Measurements from ENCODE around the gene UGT1A8.
"Not testable (repeated sequence)": the region's sequence is repeated elsewhere in the genome, so short reads cannot be mapped to it uniquely, and the experiment has no call there.

UGT1A8 gene

DNA sequence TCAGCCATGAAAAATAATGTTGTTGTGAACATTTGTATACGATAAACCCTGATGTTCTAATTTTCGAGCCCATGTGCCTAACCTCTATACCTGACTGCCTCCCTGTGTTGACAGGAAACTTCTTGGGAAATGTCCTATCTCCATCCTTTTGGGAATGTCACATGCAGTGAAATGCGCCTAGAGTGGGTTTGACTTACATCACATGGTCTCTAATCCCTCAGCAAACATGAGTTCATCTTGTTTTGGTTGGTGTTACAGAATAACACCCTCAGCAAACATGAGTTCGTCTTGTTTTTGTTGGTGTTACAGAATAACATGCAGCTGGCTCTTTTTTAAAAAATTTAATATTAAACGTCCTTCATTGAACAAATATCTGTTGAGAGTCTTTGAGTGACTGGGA, 70.9 kb downstream of the UGT1A8 start:
- no peak for DNase-seq (ENCODE audit: low read depth)

DNA sequence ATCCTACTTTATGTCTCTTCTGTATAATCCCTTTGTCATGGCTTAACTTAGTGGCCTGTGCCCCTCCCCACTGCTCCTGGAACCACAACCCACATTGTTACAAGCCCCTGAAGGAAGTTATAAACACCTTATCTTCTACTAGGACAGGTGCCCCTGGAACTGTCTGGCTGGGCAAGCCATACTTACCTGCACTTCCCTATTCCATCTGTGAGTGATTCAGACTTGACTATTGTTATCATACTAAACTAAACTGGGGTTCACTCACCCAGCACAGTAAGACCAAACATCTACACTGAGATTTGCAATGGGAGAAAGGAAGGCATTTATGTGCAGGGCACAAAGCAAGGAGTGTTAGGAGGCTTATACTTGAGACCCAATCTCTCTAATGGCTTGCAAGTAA, 71.6 kb downstream of the UGT1A8 start:
- no peak for DNase-seq (ENCODE audit: low read depth)

DNA sequence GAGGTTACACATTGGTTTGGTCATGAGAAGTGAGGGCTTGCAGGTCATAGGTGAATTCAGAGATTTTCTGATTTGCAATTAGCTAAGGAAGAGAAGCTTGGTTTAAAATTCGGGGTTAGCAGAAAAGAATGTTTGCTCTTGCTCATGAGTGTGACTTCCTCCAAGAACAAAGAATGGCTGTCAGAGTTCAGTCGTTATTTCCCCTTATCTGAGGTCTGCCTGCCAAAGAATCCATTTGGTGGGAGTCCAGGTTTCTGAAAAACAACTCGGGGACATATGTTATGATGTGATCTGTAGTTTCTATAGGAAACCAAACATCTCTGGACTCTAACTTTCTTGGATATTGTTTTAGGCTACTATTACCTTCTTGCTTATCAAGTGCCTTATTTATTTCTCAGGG, 72.1 kb downstream of the UGT1A8 start:
- no peak for DNase-seq (ENCODE audit: low read depth)

DNA sequence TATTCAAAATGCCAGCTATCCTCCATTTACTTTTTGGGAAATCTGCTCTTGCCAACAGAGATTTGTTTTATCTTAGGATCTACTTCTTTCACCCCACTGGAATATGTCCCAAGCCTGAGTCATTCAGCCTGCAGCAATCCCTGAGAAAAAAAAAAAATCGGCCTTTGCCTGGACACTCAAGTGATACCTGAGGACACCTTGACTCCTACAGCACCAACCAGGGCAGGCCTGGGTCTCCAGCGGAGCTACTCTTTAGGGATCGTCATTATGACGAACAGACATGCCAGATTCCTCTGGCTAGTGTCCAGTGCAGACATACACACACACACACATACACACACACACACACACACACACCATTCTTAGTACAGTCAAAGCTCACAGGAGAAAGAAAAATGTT, 73.0 kb downstream of the UGT1A8 start:
- DNase-seq (ENCODE audit: low read depth) = no peak

DNA sequence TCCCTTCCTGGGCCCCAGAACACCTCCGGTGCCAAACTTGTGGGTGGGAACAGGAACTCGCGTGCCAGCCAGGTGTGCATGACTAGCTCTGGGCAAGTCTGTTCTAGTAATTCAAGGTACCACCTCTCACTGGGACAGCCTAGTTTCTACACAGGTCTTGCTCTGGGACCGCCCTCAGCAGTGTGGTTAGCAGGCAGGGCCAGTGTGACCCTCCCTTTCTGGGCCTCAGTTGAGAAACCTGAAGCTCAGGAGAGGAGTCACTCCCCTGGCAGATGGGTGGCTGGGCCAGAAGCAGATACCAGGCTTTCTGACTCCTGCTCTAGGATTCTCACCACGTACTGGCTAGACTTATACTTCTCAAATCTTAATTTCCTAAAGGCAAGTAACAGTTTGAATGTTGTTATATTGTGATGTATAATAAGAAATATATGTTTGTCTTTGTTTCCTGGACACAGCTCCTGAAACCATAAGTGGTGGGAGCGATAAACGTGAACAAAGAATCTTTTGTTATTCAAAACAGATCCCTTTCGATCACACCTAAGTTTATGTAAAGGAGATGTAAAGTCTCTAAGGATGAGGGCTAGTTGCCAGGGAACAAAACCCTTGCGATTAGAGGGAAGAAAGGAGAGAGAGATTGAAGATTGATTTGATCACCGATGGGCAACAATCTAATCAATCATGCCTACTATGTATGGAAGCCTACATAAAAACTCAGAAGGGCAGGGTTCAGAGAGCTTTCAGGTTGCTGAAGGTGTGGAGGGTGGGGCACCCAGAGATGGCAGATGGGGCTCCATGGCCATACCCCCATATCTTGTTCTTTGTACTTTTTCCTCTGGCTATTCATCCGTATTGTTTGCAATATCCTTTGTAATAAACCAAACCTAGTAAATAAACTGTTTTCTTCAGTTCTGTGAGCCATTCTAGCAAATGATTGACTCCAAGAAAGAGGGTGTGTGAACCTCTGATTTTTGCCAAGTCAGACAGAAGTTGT, 74.3 kb downstream of the UGT1A8 start:
- no peak for DNase-seq (ENCODE audit: low read depth)

DNA sequence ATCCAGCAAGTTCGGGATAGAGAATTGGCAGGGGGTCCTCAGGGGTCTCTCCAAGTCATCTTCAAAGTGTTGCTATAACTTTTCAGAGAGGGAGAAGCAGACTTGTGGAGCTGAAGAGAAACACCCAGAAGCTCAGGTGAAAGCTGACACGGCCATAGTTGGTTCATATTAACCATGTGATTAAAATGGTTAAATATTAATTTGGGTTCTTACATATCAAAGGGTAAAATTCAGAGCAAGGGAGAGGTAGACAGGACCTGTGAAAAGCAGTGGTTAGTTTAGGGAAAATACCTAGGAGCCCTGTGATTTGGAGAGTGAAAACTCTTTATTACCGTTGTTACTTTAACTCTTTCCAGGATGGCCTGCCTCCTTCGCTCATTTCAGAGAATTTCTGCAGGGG, 75.2 kb downstream of the UGT1A8 start, which contains the start of gene UGT1A6:
Gene UGT1A6 (plus strand): TSS at position 243 of the 400 bp plus-strand sequence. CDS start 115 bp downstream, at position 358.
- no peak for DNase-seq (ENCODE audit: low read depth)

DNA sequence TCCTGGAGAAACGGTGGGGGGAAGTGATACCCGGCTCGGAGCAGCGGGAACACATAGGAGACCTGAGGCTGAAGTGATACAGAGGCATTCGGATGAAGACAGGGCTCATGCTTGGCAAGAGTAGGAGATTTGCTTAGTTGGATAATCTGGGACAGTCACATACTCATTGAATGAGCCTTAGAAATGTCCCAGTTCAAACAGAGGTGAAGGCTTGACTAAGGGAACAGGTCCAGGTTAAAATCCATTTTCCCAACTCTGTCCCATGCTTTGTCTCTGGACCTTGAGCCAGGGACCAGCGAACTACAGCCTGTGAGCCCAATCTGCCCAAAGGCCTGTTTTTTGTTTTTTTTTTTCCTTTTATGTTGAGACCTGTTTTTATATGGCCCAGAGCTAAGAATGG, 76.5 kb downstream of the UGT1A8 start:
- no peak for DNase-seq (ENCODE audit: low read depth)

DNA sequence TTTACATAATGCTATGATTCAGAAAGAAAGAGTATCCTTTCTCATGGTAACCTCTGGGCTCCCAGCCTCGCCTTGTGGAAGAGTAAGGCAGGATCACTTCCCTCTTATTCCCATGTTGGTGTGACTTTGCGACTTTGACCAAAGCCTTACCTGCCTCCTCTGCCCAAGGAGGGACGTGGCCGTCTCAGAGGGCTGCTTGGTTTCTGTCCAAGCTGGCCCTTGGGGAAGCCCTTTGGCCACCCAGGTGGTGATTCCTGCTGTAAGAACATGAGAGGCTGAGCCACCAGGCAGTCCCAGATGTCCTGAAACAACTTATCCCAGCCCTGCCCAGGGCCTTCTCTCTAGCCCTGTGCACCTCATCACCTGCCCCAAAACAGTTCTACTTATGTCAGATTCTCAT, 81.3 kb downstream of the UGT1A8 start:
- no peak for DNase-seq (ENCODE audit: low read depth)

DNA sequence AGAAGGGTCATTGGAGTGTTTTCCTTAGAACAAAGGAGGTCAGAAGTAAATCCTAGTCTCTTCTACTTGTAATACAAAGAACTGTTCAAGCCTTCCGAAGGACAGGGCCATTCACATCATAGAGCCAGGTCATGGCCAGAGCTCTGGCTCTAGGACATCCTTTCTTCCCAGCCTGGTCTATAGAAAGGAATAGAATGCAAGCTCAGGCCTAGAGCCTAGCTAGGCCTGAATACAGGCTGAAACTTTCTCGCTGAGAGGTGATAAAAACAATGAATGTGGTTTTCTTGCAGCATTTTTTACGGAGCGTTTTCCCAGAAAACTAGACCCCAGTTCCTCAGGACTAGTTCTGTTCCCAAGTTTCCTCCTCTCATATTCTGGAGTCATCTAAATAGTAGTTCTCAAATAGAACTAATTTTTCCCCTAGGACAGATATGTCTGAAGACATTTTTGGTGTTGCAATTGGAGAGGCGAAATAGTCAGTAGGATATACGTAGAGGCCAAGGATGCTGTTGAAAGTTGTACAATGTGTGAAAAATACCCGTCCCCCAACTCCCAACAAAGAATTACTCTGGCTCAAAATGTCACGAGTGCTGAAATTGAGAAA, 82.1 kb downstream of the UGT1A8 start:
- no peak for DNase-seq (ENCODE audit: low read depth)

DNA sequence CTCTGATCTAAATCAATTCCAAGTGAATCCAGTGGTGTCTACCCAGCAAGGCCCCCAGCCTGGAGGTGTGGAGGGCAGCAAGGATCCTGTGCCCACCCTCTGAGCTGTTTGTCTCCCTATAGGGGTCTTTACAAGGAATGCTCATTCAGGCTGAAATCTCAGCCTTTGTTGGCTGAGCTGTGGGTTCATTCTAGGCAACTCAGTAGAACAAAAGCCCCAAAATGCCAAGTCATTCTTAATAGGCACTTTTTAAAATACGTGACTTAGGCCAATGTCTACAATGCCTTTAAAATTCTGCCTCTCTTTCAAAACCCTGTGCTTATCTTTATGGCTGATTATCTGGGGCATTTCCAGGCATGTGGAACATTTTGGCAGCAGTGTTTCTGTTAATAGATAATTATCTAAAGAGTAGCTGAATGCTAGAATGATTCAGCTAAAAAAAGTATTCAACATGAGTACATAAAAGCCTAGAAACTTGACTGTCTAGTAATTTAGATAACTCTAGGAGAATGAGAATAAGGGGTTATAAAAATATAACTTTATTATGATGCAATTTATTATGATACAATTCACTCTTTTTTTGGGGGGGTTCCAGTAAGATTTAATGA, 82.7 kb downstream of the UGT1A8 start:
- DNase-seq (ENCODE audit: low read depth) = no peak

DNA sequence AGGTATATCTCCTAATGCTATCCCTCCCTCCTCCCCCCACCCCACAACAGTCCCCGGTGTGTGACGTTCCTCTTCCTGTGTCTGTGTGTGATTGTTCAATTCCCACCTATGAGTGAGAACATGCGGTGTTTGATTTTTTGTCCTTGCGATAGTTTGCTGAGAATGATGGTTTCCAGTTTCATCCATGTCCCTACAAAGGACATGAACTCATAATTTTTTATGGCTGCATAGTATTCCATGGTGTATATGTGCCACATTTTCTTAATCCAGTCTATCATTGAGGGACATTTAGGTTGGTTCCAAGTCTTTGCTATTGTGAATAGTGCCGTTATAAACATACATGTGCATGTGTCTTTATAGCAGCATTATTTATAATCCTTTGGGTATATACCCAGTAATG, 83.4 kb downstream of the UGT1A8 start:
- DNase-seq (ENCODE audit: low read depth) = not testable (repeated sequence)

DNA sequence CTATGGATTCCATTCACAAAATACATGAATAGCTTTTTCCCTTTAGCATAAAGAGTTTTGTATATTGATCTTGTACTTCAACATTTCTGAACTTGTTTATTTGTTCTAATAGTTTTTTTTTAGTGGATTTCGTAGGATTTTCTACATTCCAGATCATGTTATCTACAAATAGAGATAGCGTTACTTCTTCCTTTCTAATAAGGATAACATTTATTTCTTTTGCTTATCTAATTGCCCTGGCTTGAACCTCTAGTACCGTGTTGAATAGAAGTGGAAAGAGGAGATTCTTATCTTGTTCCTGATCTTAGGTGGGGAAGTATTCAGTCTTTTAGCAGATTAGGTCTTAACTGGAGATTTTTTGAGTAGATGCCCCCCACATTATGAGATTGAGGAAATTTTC, 84.8 kb downstream of the UGT1A8 start:
- DNase-seq (ENCODE audit: low read depth) = no peak

DNA sequence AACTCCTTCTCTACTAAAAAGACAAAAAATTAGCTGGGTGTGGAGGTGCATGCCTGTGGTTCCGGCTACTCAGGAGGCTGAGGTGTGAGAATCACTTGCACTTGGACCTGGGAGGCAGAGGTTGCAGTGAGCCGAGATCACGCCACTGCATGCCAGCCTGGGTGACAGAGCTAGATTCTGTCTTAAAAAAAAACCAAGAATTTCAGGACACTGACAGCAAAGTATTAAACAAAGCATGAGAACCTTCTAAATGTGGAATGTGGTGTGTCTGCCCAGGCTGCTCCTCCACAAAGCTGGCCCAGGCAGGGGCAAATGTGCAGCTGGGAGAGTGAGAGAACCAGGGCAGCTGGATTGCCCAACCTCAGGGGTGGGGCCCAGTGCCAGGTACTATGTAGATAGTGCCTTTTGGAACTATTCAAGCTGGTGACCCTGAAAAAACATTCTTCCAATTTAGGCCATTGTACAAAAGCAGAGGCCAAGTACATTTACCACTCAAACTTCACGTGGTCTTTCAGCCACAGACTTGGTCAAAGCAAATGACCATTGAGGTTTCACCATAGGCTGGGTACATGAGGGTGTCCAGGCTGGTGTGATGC, 88.6 kb downstream of the UGT1A8 start:
- peak; percentile 21 for DNase-seq (ENCODE audit: low read depth)

DNA sequence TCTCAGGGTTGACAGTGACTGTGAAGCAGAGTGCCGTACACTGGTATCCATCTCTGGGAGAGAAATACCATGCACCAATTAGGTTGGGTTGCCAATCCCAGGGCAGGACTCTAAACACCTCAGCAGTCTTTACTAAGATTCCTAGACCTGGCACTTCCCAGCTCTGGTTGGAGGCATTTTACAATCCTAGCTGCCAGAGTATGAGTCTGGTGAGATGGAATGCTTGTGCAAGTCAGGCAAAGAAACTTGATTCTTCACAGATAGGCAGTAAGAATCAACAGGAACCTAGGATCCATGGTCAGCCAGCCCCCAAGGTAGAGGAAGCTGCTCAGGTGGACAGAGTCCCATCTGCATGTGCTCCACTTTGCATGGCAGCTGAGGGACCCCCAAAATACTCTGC, 89.3 kb downstream of the UGT1A8 start:
- DNase-seq (ENCODE audit: low read depth) = peak; percentile 20

DNA sequence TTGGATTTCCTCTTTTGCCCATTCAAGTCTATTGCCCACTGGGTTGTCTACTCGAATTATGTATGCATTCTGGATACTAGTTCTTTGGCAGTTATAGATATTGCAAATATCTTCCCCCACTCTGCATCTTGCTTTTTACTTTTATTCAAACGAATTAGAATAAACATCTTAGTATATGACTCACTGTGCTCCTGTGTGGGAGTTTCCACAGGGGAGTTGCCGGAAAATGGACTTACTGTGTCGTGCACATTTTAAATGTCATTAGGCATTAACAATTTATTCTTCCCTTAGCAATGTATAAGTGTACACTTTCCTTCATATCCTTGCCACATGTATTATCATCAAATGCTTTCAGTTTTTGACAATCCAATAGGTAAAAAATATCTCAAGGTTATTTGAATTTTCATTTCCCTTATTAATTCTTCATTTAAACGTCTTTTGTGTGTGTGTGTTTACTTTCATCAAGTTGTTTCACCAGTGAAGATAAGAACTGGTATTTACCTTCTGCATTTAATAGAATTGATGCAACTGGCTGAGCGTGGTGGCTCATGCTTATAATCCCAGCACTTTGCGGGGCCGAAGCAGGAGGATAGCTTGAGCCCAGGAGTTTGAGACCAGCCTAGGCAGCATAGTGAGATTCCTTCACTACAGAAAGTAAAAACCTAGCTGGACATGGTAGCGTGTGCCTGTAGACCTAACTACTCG, 90.7 kb downstream of the UGT1A8 start:
- DNase-seq (ENCODE audit: low read depth) = no peak

DNA sequence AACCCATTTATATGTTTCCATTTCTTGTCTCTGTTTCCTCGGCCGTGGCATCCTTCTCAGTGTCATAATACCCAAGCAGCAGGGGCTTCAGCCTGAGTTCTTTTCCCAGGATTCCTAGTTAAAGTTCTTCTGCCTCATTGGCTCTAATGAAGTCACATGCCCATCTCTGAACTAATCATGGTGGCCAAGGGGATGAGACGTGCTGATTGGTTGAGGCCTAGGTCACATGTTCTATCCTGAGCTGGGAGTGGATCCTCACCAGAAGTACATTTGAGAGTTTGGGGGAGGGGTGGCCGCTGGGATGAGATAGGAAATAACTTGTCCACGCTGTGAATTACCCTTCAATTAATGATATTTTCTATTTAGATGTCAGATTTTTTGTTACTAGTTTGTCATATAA, 91.5 kb downstream of the UGT1A8 start:
- DNase-seq (ENCODE audit: low read depth) = no peak

DNA sequence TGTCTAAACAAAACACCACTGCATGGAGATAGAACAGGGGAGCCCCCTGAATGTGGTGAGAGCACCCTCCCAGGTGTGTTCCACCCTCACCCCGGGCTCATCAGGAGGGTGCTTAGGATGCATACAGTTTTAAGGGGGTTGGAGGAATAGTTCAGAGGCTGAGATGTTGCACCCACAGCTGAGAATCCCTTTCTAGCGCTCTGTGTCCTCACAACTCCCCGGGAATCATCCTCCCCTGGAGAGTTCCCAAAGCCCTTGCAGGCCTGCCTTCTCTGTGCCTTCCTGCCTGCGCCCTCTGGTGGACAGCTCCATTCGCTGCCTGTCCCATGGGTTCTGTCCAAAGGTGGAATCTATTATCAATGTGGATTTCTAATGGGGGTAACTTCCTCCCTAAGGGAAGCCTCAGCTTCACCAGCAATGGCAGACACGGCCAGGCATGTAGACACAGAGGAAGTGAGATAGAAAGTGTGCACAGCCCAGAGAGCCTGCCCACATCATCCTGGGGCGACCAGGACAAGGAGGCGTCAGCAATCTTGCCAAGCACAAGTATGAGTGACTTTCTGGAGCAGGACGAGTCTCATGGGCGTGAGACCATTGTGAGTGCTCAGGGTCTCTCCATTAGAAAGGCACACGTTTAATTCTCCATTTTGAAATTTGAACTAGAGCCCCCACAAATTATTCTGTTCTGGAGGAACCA, 94.0 kb downstream of the UGT1A8 start:
- no peak for DNase-seq (ENCODE audit: low read depth)

DNA sequence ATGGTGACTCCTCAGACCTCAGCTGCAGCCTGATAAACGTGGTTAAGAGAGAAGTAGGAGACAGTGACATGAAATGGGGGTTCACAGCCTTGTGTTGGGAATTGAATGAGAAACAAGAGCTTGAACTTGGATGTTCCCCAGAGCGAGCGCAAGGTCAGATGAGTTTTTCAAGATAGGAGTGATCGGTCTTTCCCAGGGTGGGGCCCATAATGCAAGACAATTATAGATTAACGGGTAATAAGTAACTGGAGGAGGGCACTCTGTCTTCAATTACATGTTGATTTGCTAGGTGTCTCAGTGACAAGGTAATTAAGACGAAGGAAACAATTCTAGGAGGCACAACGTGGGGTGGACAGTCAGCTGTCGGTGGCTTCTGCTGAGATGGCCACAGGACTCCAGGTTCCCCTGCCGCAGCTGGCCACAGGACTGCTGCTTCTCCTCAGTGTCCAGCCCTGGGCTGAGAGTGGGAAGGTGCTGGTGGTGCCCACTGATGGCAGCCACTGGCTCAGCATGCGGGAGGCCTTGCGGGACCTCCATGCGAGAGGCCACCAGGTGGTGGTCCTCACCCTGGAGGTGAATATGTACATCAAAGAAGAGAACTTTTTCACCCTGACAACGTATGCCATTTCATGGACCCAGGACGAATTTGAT, 95.3 kb downstream of the UGT1A8 start, which contains the start of gene UGT1A5:
Gene UGT1A5 (plus strand): TSS at position 297 of the 651 bp plus-strand sequence. CDS start 85 bp downstream, at position 382.
- DNase-seq (ENCODE audit: low read depth) = no peak

DNA sequence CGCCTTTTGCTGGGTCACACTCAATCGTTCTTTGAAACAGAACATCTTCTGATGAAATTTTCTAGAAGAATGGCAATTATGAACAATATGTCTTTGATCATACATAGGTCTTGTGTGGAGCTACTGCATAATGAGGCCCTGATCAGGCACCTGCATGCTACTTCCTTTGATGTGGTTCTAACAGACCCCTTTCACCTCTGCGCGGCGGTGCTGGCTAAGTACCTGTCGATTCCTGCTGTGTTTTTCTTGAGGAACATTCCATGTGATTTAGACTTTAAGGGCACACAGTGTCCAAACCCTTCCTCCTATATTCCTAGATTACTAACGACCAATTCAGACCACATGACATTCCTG, 95.8 kb downstream of the UGT1A8 start:
- no peak for DNase-seq (ENCODE audit: low read depth)

DNA sequence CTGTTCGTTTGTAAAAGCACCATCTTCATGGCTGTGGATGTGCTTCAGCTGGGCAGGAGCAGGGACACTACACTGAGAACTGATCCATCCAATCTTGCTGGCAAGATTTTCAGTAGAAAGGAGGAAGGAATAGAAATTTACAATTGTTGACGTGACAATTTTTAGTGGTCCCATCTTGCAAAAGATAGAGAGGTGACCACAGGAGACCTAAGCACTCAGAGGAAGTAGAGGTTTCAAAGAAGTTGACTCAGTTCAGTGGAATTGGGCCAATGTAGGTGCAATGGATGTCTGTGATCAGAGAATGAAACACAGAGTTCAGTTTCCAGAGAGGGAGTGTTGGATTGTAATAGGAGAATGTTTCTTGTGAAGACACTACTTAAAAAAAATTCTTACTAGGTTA, 96.7 kb downstream of the UGT1A8 start:
- DNase-seq (ENCODE audit: low read depth) = no peak

DNA sequence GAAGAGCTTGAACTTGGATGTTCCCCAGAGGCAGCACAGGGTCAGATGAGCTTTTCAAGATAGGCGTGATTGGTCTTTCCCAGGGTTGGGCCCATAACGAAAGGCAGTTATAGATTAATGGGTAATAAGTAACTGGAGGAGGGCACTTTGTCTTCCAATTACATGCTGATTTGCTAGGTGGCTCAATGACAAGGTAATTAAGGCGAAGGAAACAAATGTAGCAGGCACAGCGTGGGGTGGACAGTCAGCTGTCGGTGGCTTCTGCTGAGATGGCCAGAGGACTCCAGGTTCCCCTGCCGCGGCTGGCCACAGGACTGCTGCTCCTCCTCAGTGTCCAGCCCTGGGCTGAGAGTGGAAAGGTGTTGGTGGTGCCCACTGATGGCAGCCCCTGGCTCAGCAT, 101.1 kb downstream of the UGT1A8 start, which contains the start of gene UGT1A4:
Gene UGT1A4 (plus strand): TSS at position 185 of the 400 bp plus-strand sequence. CDS start 85 bp downstream, at position 270.
- no peak for DNase-seq (ENCODE audit: low read depth)
